Effector CD8-positive, alpha-beta T cell (primary cell): ENCODE measurements around the gene NEK11.
"Not testable (repeated sequence)": the region's sequence is repeated elsewhere in the genome, so short reads cannot be mapped to it uniquely, and the experiment has no call there.

Experiments used
- DNase-seq: peaks from one replicate; lab custom pipeline; 2025; lab: John Stamatoyannopoulos, UW

The NEK11 gene

DNA sequence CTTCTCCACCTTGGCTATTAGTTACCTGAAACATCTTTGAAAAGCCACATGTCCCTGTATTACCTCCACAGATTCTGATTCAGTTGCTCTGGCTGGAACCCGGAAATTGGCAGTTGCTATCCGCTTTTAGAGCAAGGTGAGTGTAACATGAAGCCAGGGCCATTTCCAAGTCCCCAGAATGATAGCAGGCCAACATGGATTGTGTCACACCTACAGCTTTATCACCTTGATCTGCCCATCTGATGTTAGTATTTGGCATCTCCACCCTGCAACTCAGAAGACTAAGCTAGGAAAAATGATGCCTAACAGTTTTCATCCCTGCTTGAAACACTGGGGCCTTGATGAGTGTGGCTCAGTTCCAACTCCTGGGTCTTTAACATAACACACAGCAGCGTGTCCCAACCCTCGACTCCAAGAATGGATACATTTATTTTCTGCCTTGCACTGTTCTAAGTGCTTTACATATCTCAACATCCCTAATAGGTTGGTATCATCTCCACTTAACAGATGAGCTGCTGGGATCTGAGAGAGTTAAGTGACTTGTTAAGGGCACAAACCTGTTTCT, 333.6 kb downstream of the NEK11 start:
- DNase-seq = no peak

DNA sequence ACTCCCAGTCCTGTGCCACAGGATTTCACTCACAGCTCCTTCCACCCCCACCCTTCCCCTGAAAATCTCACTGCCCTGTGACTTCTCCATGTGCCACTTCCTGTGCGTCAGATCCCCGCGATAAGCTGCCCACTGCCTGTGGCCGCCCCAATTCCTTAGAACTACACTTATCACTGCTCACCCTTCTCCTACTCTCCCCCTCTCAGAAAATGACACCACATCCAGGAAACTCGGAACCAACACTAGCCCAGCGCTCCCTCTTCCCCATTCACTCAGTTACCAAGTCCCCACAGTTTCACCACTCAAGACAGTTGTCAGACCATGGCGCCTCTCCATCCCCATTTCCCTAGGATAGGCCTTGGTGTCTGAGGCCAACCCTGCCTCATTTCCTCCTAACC, 334.4 kb downstream of the NEK11 start:
- not testable (repeated sequence) for DNase-seq

DNA sequence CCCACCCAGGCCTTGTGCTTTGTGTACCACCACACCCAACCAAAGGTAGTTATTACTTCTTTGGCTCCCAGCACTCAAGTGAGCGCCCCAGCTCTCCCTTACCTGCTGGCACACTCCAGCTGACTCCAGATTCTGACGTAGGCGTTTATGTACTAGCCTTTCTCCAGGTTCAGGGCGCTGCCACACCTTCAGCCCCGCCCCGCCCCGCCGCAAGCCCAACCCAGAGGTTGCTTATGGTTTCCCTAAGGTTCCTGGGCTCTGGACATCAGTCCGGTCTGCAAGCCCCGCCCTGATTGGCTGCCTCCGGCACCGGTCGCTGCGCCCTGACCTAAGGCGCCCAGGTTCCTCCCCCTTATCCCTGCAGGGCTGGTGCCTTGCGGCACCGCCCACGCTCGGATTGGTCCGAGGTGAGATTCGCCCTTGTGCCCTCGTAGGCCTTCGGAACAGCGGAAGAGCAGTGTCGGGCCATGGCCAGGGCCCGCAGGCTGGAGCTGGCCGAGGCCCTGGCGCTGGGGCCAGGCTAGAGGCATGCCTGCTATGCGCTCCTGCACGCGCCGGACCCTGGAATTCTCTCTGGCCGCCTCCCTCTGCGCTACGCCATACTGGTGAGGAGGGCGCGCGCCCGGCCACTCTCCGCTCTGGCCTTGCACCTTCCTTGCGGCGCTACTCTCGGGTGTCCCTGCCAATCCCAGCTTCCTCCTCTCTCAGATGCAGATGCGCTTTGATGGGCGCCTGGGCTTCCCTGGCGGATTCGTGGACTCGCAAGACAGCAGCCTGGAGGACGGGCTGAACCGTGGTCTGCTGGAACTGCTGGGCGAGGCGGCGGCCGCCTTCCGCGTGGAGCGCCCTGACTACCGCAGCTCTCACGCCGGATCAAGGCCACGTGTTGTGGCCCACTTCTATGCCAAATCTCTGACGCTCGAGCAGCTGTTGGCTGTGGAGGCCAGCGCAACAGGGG, 335.1 kb downstream of the NEK11 start:
- DNase-seq = no peak

DNA sequence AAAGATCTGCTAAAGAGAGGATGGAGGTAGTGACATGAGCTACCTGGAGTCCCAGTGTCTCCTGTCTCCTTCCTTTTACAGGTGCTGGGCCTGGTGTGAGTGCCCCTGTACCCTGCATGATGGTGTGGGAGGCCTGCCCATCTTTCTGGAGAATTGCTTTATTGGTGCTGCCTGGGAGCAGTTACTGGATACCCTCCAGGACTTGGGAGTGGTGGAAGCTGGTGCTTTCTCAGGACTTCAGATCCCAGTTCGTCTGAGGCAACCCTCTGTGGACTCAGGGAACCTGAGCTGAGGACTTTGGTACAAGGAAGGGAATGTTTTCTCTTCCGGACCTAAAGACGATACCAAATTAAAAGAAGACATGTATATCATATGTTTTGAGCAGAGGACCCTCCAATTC, 336.6 kb downstream of the NEK11 start:
- no peak for DNase-seq

- no peak for DNase-seq
Measured at GRCh38 chr3:131370935-131371687, 344.4 kb downstream of the NEK11 start.

DNA sequence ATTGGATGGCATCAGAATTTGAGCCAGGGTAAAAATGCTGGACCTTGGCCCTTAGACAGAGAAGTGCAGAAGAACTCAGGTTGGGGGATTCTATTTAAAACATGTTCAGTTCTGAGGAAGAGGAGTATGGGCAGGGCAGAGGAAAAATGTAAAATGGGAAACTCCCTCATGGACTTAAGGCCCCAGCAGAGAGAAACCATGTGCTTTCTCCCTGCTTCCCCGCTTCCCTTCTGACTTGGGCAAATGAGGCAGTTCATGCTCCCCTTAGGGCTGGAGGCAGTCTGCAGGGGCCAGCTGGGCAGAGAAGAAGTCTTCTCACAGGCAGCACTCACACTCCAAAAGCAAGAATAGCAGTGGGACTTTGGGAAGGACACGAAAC, 345.0 kb downstream of the NEK11 start:
- DNase-seq = no peak

GRCh38 chr3:131374741-131375140, 348.1 kb downstream of the NEK11 start:
- no peak for DNase-seq

DNA sequence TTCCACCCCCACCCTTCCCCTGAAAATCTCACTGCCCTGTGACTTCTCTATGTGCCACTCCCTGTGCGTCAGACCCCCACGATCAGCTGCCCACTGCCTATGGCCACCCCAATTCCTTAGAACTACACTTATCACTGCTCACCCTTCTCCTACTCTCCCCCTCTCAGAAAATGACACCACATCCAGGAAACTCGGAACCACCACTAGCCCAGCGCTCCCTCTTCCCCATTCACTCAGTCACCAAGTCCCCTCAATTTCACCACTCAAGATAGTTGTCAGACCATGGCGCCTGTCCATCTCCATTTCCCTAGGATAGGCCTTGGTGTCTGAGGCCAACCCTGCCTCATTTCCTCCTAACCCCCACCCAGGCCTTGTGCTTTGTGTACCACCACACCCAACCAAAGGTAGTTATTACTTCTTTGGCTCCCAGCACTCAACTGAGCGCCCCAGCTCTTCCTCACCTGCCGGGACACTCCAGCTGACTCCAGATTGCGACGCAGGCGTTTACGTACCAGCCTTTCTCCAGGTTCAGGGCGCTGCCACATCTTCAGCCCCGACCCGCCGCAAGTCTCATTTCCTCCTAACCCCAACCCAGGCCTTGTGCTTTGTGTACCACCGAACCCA, 354.3 kb downstream of the NEK11 start:
- not testable (repeated sequence) for DNase-seq

GRCh38 chr3:131381445-131382291, 355.0 kb downstream of the NEK11 start, which contains the start of gene NUDT16:
Gene NUDT16, plus strand, starts transcription at chr3:131381774. Its CDS starts 31 bp downstream, at chr3:131381805.
- DNase-seq = peak; percentile 88

- no peak for DNase-seq
Measured at GRCh38 chr3:131386429-131387165, 359.9 kb downstream of the NEK11 start.

- DNase-seq = no peak
Measured at GRCh38 chr3:131387796-131388489, 361.3 kb downstream of the NEK11 start.

- DNase-seq = no peak
Measured at GRCh38 chr3:131388490-131388799, 361.8 kb downstream of the NEK11 start.

DNA sequence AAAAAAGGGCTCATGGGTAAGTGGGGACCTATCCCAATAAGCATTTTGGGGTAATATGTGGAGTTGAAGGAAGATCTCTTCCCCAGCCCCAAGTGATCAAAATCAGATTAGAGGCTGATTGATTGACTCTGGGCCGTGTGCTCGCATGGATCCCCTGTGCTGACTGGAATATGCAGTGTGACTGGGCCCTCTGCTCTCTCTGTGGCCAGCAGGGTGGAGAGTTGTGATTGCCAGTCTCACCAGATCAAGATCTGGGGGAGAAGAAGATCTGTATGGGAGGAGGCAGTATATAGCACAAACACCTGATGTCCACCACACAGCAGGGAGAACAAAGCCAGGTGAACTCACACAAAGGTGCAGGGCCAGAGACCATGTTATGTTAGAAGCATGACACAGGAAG, 363.7 kb downstream of the NEK11 start:
- no peak for DNase-seq

DNA sequence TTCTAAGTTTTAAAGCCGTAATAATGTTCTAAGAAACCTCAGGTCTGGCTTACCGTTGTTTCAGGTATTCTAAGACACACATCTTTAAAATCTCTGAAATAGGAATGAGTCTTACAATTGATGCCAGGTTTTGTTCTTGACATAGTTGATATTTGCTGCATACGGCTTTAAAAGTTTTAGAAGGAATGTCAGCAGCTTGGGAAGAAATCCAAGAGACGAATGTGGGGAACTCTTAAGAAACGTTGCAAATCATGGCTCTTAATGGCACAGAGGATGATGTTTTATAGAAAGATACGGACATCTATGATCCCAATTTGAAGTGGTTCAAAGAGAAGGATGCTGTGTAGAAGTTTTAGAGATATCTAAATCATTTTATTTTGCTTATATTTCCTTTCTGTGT, 366.4 kb downstream of the NEK11 start:
- no peak for DNase-seq

GRCh38 chr3:131393868-131394267, 367.2 kb downstream of the NEK11 start:
- DNase-seq = no peak

GRCh38 chr3:131394400-131394799, 367.7 kb downstream of the NEK11 start:
- DNase-seq = no peak

- DNase-seq = no peak
Measured at GRCh38 chr3:131396170-131396569, 369.5 kb downstream of the NEK11 start.

- no peak for DNase-seq
Measured at GRCh38 chr3:131397889-131398288, 371.2 kb downstream of the NEK11 start.
